Endothelial cell (in vitro differentiated cells): ENCODE results near the gene ADAR. TPM values are rescaled to one million over a fixed set of nuclear protein-coding genes. Genes with fewer than 3 reads are reported as not detected.

ENCODE experiments used
- DNase-seq: peaks from one replicate; pipeline ENCODE4 v3.0.0; 2021; ENCODE audit warnings: low spot score
- H3K27ac Mint-ChIP-seq: one replicate; pipeline ENCODE4 v1.8.0; 2021; ENCODE audit warnings: mixed read lengths, inconsistent platforms; ENCODE audit not compliant: unreplicated experiment
- H3K27me3 Mint-ChIP-seq: one replicate; pipeline ENCODE4 v1.8.0; 2021; ENCODE audit warnings: mild to moderate bottlenecking, moderate library complexity, mixed read lengths, inconsistent platforms; ENCODE audit not compliant: unreplicated experiment
- H3K36me3 Mint-ChIP-seq: one replicate; pipeline ENCODE4 v1.8.0; 2021; ENCODE audit warnings: mild to moderate bottlenecking, low read depth, mixed read lengths, inconsistent platforms; ENCODE audit not compliant: unreplicated experiment
- H3K4me1 Mint-ChIP-seq: one replicate; pipeline ENCODE4 v1.8.0; 2021; ENCODE audit warnings: mild to moderate bottlenecking, mixed read lengths, inconsistent platforms; ENCODE audit not compliant: unreplicated experiment
- H3K4me3 Mint-ChIP-seq: one replicate; pipeline ENCODE4 v1.8.0; 2021; ENCODE audit warnings: mild to moderate bottlenecking, mixed read lengths, inconsistent platforms; ENCODE audit not compliant: unreplicated experiment
- H3K9me3 Mint-ChIP-seq: one replicate; pipeline ENCODE4 v1.8.0; 2021; ENCODE audit warnings: mixed read lengths, inconsistent platforms; ENCODE audit not compliant: unreplicated experiment
- CTCF ChIP-seq: fragments of 200-600 bp; sonication (generic); IDR thresholded peaks from one replicate; pipeline ENCODE4 v1.5.0; 2021; ENCODE audit warnings: antibody characterized with exemption; ENCODE audit not compliant: unreplicated experiment
- total RNA-seq: library from RNA; stranded (reverse); fragmentation: NEBNext Ultra II Directional; extraction: Animal tissue kit (Norgen Biotek cat#: 25700); gene quantifications from one replicate; pipeline ENCODE4 v1.2.1, GENCODE V29; 2021; ENCODE audit not compliant: unreplicated experiment

Gene ADAR
- total RNA-seq, 1 donor from 2014 or later = 156 TPM

GRCh38 chr1:154603317-154603716 lies 4.7 kb downstream of the ADAR start:
- DNase-seq = no peak
- H3K36me3 Mint-ChIP-seq = peaks cover 34% of the 10 kb centered on the region
- H3K9me3 Mint-ChIP-seq = no peaks in the 10 kb centered on the region
- TF ChIP-seq CTCF = no peak
- H3K4me3 Mint-ChIP-seq = no peak overlapping the region
- H3K27me3 Mint-ChIP-seq = peaks cover 6% of the 10 kb centered on the region
- peaks cover 33% of the 10 kb centered on the region for H3K4me1 Mint-ChIP-seq
- no peak overlapping the region for H3K27ac Mint-ChIP-seq

GRCh38 chr1:154599658-154600057 lies 8.3 kb downstream of the ADAR start:
- peaks cover 3% of the 10 kb centered on the region for H3K27me3 Mint-ChIP-seq
- H3K36me3 Mint-ChIP-seq = peaks cover 56% of the 10 kb centered on the region
- no peak for TF ChIP-seq CTCF
- H3K9me3 Mint-ChIP-seq = no peaks in the 10 kb centered on the region
- no peak for DNase-seq
- peaks cover 16% of the 10 kb centered on the region for H3K4me1 Mint-ChIP-seq
- H3K27ac Mint-ChIP-seq = no peak overlapping the region
- peak overlapping the region; percentile 67 for H3K4me3 Mint-ChIP-seq

- peaks cover 56% of the 10 kb centered on the region for H3K36me3 Mint-ChIP-seq
- H3K4me3 Mint-ChIP-seq = no peak overlapping the region
- no peak overlapping the region for H3K27ac Mint-ChIP-seq
- no peak for TF ChIP-seq CTCF
- peaks cover 13% of the 10 kb centered on the region for H3K4me1 Mint-ChIP-seq
- peaks cover 3% of the 10 kb centered on the region for H3K27me3 Mint-ChIP-seq
- DNase-seq = no peak
- no peaks in the 10 kb centered on the region for H3K9me3 Mint-ChIP-seq
Observed at GRCh38 chr1:154598871-154599635, 8.9 kb downstream of the ADAR start.

GRCh38 chr1:154595621-154596020 lies 12.4 kb downstream of the ADAR start:
- no peaks in the 10 kb centered on the region for H3K27me3 Mint-ChIP-seq
- H3K27ac Mint-ChIP-seq = no peak overlapping the region
- no peak for DNase-seq
- peaks cover 3% of the 10 kb centered on the region for H3K4me1 Mint-ChIP-seq
- H3K36me3 Mint-ChIP-seq = peaks cover 53% of the 10 kb centered on the region
- no peak overlapping the region for H3K4me3 Mint-ChIP-seq
- H3K9me3 Mint-ChIP-seq = no peaks in the 10 kb centered on the region
- no peak for TF ChIP-seq CTCF

- no peaks in the 10 kb centered on the region for H3K9me3 Mint-ChIP-seq
- no peak overlapping the region for H3K4me3 Mint-ChIP-seq
- no peaks in the 10 kb centered on the region for H3K27me3 Mint-ChIP-seq
- peaks cover 6% of the 10 kb centered on the region for H3K4me1 Mint-ChIP-seq
- DNase-seq = no peak
- TF ChIP-seq CTCF = no peak
- H3K36me3 Mint-ChIP-seq = peaks cover 54% of the 10 kb centered on the region
- H3K27ac Mint-ChIP-seq = no peak overlapping the region
Observed at GRCh38 chr1:154594811-154595210, 13.2 kb downstream of the ADAR start.
